GM19438 (cell line): Measurements from ENCODE around the gene FARS2.

Source experiments
- ATAC-seq: cut with Tn5 transposase; IDR thresholded peaks from one replicate; pipeline ENCODE4 v1.9.1; 2021; ENCODE audit warnings: low read depth; ENCODE audit not compliant: unreplicated experiment

Gene FARS2

DNA sequence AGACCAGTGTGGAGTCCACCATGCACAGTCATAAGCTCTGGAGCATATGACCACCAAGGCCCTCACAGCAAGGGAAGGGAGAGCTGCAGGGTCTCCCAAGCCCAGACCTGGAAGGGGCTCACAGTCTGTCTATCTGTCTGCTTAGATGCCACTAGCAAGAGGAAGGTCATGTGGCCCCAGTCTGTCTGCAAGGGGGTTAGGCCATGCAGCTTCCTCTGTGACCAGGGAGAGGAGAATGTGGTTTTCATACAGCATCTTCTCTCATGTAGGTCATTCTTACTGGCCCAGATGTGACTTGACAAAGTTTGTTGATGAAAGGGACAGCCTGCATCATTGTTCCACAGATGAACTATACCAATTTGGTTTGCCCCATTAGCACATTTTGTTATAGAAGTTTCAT is 260.8 kb downstream of the FARS2 start:
- no peak for ATAC-seq

- no peak for ATAC-seq
These were observed 262.8 kb downstream of the FARS2 start for GRCh38 chr6:5524110-5524509.

DNA sequence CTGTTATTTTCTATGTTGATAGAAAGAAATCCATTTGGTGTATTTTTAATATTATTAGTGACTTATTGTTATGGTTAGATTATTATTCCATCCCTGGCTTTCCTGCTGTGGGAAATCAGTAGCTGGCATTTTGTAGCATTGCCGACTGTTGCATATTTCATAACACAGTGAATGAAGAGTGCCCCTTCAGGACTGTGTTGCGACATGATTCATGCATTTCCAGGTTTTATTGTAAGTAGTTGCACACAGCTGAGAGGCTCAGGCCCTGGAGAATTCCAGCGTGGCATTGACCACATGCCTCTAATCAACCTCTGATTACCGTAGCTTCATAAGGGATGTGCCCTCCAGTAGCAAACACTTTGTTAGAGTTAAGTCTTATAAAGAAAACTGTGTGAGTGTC is 263.9 kb downstream of the FARS2 start:
- ATAC-seq: no peak

DNA sequence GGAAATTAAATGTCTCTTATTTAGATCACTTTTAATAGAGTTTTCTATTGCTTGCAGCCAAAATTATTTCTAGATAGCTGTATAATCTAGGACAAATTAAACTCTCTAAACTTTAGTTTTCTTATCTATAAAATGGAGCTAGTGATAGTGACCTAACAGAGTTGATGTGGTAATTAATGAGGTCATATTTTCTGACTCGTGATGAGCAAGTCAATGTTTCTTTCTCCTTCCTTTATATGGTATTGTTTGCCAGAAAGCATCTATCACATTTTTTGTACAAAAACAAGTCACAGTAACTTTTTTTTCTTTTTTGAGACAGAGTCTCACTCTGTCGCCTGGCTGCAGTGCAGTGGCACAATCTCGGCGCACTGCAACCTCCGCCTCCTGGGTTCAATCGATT is 267.7 kb downstream of the FARS2 start:
- no peak for ATAC-seq

DNA sequence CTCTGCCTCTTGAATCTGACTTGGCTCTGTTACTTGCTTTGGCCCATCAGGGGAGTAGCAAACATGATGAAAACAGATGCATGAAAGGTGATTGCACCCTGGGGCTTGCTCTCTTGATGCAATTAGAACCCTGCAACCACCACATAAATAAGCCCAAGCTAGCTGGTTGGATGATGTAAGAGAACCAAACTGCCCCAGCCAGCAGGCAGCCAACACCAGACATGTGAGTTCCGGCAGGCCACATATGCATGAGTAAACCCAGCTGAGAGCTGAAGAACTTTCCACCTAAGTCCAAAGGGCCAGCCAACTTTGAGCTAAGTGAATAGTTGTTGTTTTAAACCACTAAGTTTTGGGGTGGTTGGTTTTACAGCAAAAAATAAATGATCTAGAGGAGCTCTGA is 268.4 kb downstream of the FARS2 start:
- ATAC-seq: no peak

- no peak for ATAC-seq
These were observed 269.8 kb downstream of the FARS2 start for GRCh38 chr6:5531161-5531560.

DNA sequence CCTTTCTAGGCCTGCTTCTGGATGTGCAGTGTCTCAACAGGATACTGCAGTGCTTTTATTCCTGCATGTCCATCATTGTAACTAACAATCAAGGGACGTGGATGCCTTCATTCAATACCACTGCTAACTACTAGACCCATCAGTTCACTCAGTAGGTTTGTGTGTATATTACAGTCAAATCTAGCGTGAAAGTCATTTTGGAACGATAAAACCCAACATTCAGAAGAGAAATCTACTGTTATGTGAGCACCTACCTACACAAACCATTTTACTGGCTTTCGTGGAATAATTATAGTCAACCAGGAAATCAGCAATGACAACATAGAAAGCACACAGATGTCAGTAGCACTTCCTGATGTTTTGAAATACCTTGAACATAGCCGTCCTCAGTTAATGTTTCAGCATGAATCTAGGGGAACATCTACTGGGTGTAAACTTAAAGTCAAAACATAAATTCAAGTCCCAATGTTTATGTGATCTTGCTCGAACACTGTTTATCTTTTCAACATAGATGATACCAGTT is 270.6 kb downstream of the FARS2 start:
- no peak for ATAC-seq

- no peak for ATAC-seq
These were observed 271.6 kb downstream of the FARS2 start for GRCh38 chr6:5532941-5533340.

DNA sequence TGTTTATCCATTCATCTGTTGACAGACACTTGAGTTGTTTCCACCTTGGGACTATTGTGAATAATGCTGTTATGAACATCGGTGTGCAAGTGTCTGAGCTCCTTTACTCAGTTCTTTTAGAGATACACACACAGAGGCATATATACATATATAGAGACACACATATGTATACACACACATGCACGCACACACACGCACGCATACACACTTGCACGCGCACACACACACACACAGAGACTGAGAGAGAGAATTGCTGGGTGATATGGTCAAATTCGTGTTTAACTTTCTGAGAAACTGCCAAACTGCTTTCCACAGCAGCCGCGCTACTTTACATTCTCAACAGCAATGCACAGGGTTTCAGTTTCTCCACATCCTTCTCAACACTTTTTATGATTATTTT is 273.3 kb downstream of the FARS2 start:
- no peak for ATAC-seq

DNA sequence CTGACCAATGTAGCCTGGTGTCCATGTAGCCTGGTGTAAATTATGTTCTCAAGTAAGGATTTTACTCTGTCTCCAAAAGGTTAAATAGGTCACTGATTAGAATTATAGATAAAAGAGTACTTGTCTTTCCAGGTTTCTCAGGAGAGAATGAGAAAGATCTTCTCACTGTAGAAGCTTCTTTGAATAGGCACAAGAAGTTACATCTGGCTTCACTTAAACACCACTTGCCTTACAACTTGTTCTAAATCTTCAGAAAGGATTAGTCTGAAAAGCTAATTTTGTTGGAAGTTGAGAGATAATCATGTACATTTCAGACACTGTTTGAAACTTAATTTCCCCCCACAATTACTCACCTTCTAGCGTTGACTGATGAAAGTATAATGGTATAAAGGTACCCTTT is 275.3 kb downstream of the FARS2 start:
- no peak for ATAC-seq

GRCh38 chr6:5537132-5537531 is 275.8 kb downstream of the FARS2 start:
- ATAC-seq: no peak

DNA sequence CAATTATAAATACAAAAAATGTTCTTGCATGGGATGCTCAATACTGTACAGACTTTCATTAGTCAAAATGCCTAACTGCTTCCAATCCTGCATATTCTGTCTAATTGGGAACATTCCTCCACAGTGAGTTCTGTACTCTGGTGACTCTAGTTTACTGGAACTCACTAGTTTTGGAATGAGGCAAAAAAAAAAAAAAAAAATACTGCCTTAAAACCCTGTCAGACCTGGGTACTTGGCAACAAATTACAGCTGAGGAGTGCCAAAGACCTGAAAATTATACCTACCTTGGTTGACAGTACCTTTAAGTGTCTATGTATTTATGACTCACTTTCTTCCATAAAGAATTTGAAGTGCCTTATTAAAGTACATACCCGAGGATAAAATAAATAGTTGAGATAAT is 276.7 kb downstream of the FARS2 start:
- ATAC-seq: no peak

- no peak for ATAC-seq
These were observed 279.1 kb downstream of the FARS2 start for GRCh38 chr6:5540370-5540769.

DNA sequence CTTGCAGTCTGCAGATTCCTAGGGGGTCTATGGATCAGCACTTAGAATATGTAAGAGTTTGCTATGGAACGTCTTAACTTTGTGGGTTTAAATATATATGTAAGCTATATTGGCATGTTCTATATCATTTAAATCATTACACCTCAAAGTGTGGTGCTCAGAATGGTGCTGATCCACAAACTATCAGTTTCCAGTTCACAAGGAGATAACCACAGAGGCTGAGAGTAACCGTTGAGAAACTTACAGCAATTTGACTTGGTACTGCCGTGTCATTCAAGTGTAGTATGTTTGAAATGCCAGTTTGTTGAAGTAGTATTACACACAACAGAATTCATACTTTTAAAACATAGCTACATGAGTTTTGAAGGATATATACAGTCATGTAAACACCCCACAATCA is 279.7 kb downstream of the FARS2 start:
- ATAC-seq: no peak

DNA sequence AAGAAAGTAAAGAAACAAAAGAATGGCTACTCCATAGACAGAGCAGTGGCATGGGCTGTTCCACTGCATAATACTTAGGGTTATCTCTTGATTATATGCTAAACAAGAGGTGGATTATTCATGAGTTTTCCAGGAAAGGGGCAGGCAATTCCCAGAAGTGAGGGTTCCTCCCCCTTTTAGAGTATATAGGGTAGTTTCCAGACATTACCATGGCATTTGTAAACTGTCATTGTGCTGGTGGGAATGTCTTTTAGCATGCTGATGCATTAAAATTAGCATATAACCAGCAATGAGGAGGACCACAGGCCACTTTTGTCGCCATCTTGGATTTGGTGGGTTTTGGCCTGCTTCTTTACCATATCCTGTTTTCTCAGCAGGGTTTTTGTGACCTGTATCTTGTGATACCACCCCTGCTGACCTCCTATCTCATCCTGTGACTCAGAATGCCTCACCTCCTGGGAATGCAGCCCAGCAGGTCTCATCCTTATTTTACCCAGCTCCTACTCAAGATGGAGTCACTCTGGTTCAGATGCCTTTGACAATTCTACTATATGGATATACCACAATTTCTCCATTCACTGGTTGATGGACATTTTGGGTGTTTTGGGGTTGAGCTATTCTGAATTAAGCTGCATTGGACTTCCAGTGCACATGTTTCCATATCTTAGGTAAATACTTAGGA is 280.6 kb downstream of the FARS2 start:
- no peak for ATAC-seq

- ATAC-seq: no peak
These were observed 286.2 kb downstream of the FARS2 start for GRCh38 chr6:5547556-5547955.

- ATAC-seq: no peak
These were observed 289.3 kb downstream of the FARS2 start for GRCh38 chr6:5550631-5551030.

DNA sequence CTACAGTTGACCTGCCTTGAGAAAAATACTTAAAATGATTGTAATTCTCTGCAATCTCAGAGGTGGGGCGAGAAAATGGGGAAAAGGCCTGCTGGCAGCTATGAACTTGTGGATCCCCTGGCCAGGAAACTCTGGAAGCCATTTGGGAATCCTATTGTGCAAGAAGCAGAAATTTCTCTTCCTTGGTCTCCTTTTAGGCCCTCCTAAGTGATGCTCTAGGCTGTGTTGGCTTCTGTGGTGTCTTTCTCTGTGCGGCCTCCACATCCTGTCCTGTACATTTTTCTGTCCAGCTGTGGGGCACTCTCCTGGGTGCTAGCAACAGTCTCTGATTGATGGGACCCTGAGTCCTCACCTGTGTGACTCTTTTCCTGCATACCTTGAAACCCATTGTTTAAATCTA is 290.9 kb downstream of the FARS2 start:
- no peak for ATAC-seq

GRCh38 chr6:5553767-5554166 is 292.5 kb downstream of the FARS2 start:
- no peak for ATAC-seq

- no peak for ATAC-seq
These were observed 292.9 kb downstream of the FARS2 start for GRCh38 chr6:5554226-5554625.

DNA sequence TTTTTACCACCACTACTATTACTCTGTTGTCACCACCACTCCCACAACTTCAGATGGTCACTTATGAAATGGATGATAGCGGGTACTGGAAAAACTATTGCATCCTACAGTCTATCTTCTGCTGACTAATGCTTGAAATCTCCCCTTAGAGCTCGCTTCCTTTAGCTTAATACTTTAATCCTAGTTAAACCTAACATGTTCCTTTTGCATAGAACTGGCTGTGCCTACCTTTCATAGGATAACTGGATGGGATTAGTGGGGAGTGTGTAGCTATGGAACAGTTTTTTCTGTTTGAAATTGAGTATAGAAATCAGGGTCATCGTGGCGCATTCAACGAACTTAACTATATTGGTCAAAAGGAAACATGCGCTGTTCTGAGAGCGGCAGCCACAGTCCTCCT is 294.7 kb downstream of the FARS2 start:
- ATAC-seq: no peak

- no peak for ATAC-seq
These were observed 296.2 kb downstream of the FARS2 start for GRCh38 chr6:5557506-5557905.

DNA sequence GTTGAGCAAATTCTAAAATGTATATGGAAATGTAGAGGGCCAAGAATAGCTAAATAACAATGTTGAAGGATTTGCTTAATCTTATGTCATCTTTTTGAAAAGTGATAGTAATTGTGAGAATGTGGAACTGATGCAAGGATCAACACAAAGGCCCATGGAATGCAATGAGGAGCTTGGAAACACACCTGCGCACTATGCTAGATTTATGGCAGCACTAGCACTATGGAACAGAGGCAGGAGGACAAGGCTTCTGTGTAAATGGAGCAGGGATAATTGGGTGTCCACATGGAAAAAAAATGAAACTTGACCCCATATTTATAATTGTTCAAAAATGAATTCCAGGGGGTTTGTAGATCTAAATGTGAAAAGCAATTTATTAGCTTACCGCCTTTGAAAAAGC is 298.3 kb downstream of the FARS2 start:
- no peak for ATAC-seq
